ENCODE data around the gene CLDN24.

The CLDN24 gene

GRCh38 chr4:183322326-183322725 lies at the start of gene CLDN24:
Gene CLDN24, minus strand, starts transcription at chr4:183322426. Its CDS starts 0 bp downstream, at chr4:183322426.
- Histone ChIP-seq H3K27ac (no peak within 1 kb of the TSS), H3K36me3 (no peaks in the 10 kb centered on the region), H3K9me3 (no peaks in the 10 kb centered on the region), H3K4me3 (ENCODE audit: low read depth in 1 of 2, low read length in 1 of 2) (no peak within 1 kb of the TSS), H3K4me1 (ENCODE audit: control insufficient read depth in 1 of 2, insufficient read depth in 1 of 2, low read depth in 1 of 2, low read length in 1 of 2) (no peaks in the 10 kb centered on the region), H3K27me3 (no peaks in the 10 kb centered on the region)
- TF ChIP-seq, protein P1, sequence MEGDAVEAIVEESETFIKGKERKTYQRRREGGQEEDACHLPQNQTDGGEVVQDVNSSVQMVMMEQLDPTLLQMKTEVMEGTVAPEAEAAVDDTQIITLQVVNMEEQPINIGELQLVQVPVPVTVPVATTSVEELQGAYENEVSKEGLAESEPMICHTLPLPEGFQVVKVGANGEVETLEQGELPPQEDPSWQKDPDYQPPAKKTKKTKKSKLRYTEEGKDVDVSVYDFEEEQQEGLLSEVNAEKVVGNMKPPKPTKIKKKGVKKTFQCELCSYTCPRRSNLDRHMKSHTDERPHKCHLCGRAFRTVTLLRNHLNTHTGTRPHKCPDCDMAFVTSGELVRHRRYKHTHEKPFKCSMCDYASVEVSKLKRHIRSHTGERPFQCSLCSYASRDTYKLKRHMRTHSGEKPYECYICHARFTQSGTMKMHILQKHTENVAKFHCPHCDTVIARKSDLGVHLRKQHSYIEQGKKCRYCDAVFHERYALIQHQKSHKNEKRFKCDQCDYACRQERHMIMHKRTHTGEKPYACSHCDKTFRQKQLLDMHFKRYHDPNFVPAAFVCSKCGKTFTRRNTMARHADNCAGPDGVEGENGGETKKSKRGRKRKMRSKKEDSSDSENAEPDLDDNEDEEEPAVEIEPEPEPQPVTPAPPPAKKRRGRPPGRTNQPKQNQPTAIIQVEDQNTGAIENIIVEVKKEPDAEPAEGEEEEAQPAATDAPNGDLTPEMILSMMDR (IDR thresholded peaks at IDR 0.05): no peak

DNA sequence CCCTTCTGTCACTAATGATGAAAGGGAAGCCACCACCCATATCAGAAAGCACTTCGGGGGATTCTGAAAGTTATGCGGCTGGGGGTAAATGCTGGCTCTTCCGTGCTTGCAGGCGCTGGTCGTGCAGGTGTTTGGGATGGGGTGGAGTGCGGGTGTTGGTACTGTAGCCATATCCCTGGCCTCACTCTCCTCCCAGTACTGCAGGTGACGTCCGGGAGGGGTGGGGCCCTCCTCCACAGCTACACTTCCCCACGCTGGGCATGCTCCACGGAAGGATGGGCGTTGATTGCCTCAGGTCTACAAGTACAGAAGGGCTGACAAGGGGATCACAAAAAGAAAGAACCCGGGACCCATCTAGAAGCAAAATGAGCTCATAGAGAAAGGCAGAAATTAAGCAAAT lies 48.6 kb upstream of the CLDN24 start:
- no peaks in the 10 kb centered on the region for H3K27me3 ChIP-seq
- H3K27ac ChIP-seq: no peak overlapping the region
- no peaks in the 10 kb centered on the region for H3K4me1 ChIP-seq (ENCODE audit: control insufficient read depth in 1 of 2, insufficient read depth in 1 of 2, low read depth in 1 of 2, low read length in 1 of 2)
- H3K36me3 ChIP-seq: no peaks in the 10 kb centered on the region
- H3K4me3 ChIP-seq (ENCODE audit: low read depth in 1 of 2, low read length in 1 of 2): no peak overlapping the region
- H3K9me3 ChIP-seq: no peaks in the 10 kb centered on the region
- TF ChIP-seq, protein P1 (IDR thresholded peaks at IDR 0.05): no peak

DNA sequence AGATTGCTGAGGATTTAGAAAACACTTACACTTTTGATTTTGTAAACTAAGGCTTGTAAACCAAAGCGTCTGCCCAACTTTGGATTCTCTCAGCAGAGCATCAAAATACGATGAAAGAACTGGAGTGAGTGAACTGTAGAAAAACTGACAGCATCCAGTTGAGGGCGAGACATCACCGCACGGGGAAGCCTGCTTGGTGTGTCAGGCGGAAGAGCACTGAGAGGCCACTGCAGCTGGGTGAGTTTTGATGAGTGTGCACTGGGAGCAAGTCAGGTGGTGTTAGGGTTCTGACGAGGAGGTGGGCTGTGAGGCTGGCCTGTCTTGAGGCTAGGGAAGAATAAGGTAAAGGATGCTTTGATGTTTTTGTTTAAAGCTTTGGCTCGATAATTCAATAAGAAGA lies 46.8 kb upstream of the CLDN24 start:
- H3K4me3 ChIP-seq (ENCODE audit: low read depth in 1 of 2, low read length in 1 of 2): no peak overlapping the region
- H3K4me1 ChIP-seq (ENCODE audit: control insufficient read depth in 1 of 2, insufficient read depth in 1 of 2, low read depth in 1 of 2, low read length in 1 of 2): no peaks in the 10 kb centered on the region
- no peaks in the 10 kb centered on the region for H3K27me3 ChIP-seq
- no peaks in the 10 kb centered on the region for H3K36me3 ChIP-seq
- no peak overlapping the region for H3K27ac ChIP-seq
- TF ChIP-seq, protein P1 (IDR thresholded peaks at IDR 0.05): no peak
- no peaks in the 10 kb centered on the region for H3K9me3 ChIP-seq

- Histone ChIP-seq H3K4me1 (ENCODE audit: control insufficient read depth in 1 of 2, insufficient read depth in 1 of 2, low read depth in 1 of 2, low read length in 1 of 2) (peaks cover 0 to 4% of the 10 kb centered on the region in 2 experiments), H3K4me3 (ENCODE audit: low read depth in 1 of 2, low read length in 1 of 2) (no peak overlapping the region), H3K27me3 (no peaks in the 10 kb centered on the region), H3K27ac (no peak overlapping the region), H3K36me3 (no peaks in the 10 kb centered on the region), H3K9me3 (no peaks in the 10 kb centered on the region)
- TF ChIP-seq, protein P1 (IDR thresholded peaks at IDR 0.05): no peak
These were observed 44.1 kb upstream of the CLDN24 start for GRCh38 chr4:183366206-183366835.

GRCh38 chr4:183364025-183364424 lies 41.8 kb upstream of the CLDN24 start:
- no peaks in the 10 kb centered on the region for H3K9me3 ChIP-seq

More at GRCh38 chr4:183364025-183364424, 41.8 kb upstream of the CLDN24 start:
- no peaks in the 10 kb centered on the region for H3K36me3 ChIP-seq
- TF ChIP-seq, protein P1 (IDR thresholded peaks at IDR 0.05): no peak
- H3K27ac ChIP-seq: no peak overlapping the region
- H3K4me1 ChIP-seq (ENCODE audit: control insufficient read depth in 1 of 2, insufficient read depth in 1 of 2, low read depth in 1 of 2, low read length in 1 of 2): peaks cover 0 to 4% of the 10 kb centered on the region in 2 experiments
- H3K27me3 ChIP-seq: no peaks in the 10 kb centered on the region
- no peak overlapping the region for H3K4me3 ChIP-seq (ENCODE audit: low read depth in 1 of 2, low read length in 1 of 2)

Data from neutrophil (primary cell).